Breast epithelium (tissue), 4 donors: ENCODE data around the gene PRKG1. TPM values are rescaled to one million over a fixed set of nuclear protein-coding genes. Genes with fewer than 3 reads are reported as not detected.

Experiments
- DNase-seq, 2 donors: peaks; one replicate each; pipeline ENCODE4 v3.0.0-alpha.2; 2019; ENCODE audit warnings: low spot score in 2 of 2
- H3K27ac ChIP-seq, 2 donors: fragments of 200-600 bp; sonication (generic) in 1 of 2; one replicate each; pipeline ENCODE4 v1.5.1; 2016 to 2019; ENCODE audit warnings: mild to moderate bottlenecking in 1 of 2
- H3K27me3 ChIP-seq, 2 donors: fragments of 200-600 bp; sonication (generic) in 1 of 2; one replicate each; pipeline versions ENCODE4 v1.5.1 to v1.6.0; 2017 to 2019; ENCODE audit warnings: control low read depth in 1 of 2, mild to moderate bottlenecking in 1 of 2
- H3K36me3 ChIP-seq: fragments of 200-600 bp; one replicate; pipeline ENCODE4 v1.5.1; 2019
- H3K4me1 ChIP-seq, 2 donors: fragments of 200-600 bp; sonication (generic); one replicate each; pipeline ENCODE4 v1.5.1; 2016 to 2019; ENCODE audit warnings: control low read depth in 1 of 2
- H3K4me3 ChIP-seq, 3 donors: fragments of 200-600 bp; sonication (generic); 1 replicate in 2 of 3; 2 replicates in 1 of 3; pipeline ENCODE4 v1.5.1; 2016 to 2019; ENCODE audit warnings: mild to moderate bottlenecking in 3 of 3, moderate library complexity in 2 of 3
- H3K9me3 ChIP-seq, 2 donors: fragments of 200-600 bp; sonication (generic) in 1 of 2; one replicate each; pipeline ENCODE4 v1.5.1; 2016 to 2019; ENCODE audit warnings: control low read depth in 1 of 2
- POLR2A ChIP-seq: fragments of 450-650 bp; IDR thresholded peaks from one replicate; pipeline ENCODE4 v1.6.1; 2016; ENCODE audit warnings: antibody characterized with exemption, mild to moderate bottlenecking, moderate library complexity
- POLR2AphosphoS5 ChIP-seq, 3 donors: sonication (generic); formaldehyde crosslinking; IDR thresholded peaks; one replicate each; pipeline ENCODE4 v1.6.1; 2017; ENCODE audit warnings: antibody characterized with exemption in 3 of 3
- intact Hi-C: fragments of 100-400 bp; cut with DNase I; formaldehyde crosslinking; loops from one replicate; pipeline ENCODE4 v1.15.1; 2023; ENCODE audit warnings: low total_unique reads
- total RNA-seq, 3 donors: library from RNA; depleted of rRNA; stranded (reverse); fragments of >200 nt; gene quantifications; one replicate each; pipeline ENCODE4 v1.1.0, GENCODE V29; 2016
- TF ChIP-seq, protein P1 (sequence below), 3 donors: fragments of 450-650 bp; IDR thresholded peaks; one replicate each; pipeline ENCODE4 v1.5.1; 2016 to 2017; ENCODE audit warnings: antibody characterized with exemption in 3 of 3, mild to moderate bottlenecking in 3 of 3, moderate library complexity in 3 of 3

The PRKG1 gene
- total RNA-seq, 3 donors from 2014 or later, result 10.9 to 36.9 (median 19.7) TPM

DNA sequence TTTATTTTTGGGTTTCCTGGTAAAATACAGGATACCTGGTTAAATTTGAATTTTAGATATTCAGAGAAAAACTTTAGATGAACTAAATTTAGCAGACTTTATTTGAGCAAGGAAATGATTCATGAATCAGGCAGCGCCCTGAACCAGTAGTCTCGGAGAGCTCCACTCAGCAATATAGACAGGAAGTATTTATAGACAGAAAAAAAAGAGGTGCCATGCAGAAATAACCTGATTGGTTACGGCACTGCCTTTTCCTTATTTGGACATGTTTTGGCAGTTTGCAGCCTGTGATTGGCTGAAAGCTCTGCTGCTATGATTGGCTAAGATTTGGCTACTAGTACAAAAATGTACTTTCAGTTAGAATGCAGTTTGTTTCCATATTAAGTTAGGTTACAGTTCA, 1041.5 kb downstream of the PRKG1 start:
- TF ChIP-seq, protein P1, sequence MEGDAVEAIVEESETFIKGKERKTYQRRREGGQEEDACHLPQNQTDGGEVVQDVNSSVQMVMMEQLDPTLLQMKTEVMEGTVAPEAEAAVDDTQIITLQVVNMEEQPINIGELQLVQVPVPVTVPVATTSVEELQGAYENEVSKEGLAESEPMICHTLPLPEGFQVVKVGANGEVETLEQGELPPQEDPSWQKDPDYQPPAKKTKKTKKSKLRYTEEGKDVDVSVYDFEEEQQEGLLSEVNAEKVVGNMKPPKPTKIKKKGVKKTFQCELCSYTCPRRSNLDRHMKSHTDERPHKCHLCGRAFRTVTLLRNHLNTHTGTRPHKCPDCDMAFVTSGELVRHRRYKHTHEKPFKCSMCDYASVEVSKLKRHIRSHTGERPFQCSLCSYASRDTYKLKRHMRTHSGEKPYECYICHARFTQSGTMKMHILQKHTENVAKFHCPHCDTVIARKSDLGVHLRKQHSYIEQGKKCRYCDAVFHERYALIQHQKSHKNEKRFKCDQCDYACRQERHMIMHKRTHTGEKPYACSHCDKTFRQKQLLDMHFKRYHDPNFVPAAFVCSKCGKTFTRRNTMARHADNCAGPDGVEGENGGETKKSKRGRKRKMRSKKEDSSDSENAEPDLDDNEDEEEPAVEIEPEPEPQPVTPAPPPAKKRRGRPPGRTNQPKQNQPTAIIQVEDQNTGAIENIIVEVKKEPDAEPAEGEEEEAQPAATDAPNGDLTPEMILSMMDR (IDR thresholded peaks at IDR 0.05), result no peak
- TF ChIP-seq POLR2AphosphoS5 (IDR thresholded peaks at IDR 0.05), result no peak
- no peak for TF ChIP-seq POLR2A
- Histone ChIP-seq H3K27ac (no peak overlapping the region), H3K27me3 (no peaks in the 10 kb centered on the region), H3K4me3 (no peak overlapping the region), H3K36me3 (peaks cover 6% of the 10 kb centered on the region), H3K4me1 (no peaks in the 10 kb centered on the region), H3K9me3 (no peaks in the 10 kb centered on the region)
- intact Hi-C loops, result no loop called here
- no peak for DNase-seq

DNA sequence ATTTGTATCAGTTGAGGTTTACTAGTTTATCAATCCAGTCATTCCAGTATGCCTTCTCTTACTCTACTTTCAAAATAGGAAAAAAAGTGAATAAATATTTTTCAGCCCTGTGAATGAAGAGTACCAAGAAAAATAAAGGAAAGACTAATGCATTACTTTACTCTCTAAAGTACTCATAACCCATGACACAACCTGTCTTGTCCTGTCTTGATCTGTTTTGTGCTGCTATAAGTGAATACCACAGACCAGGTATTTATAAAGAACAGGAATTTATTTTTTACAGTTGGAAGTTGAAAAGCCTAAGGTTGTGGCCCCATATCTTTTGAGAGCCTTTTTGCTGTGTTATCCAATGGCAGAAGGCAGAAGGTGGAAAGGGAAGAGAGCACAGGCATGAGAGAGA, 1045.2 kb downstream of the PRKG1 start:
- DNase-seq, result no peak
- H3K4me1 ChIP-seq, result no peaks in the 10 kb centered on the region

DNA sequence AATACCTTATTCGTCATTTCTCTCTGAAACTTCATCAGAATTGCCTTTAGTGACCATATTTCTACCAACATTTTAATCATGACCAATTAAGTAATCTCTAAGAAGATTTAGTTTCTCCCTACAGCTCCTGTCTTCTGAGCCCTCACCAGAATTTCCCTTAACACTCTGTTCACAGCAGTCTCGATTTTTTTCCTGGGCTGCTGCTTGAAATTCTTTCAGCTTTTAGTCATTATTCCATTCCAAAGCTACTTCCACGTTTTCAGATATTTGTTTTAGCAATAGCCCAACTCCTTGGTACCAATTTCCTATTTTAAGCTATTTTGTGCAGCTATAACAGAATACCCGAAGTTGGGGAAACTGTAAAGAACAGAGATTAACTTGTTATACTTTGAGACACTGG, 1047.4 kb downstream of the PRKG1 start:
- Histone ChIP-seq H3K27me3 (no peaks in the 10 kb centered on the region), H3K9me3 (no peaks in the 10 kb centered on the region), H3K27ac (no peak overlapping the region), H3K36me3 (peaks cover 6% of the 10 kb centered on the region), H3K4me1 (no peaks in the 10 kb centered on the region), H3K4me3 (no peak overlapping the region)
- TF ChIP-seq POLR2A (no peak), POLR2AphosphoS5 (IDR thresholded peaks at IDR 0.05) (no peak)
- TF ChIP-seq, protein P1 (IDR thresholded peaks at IDR 0.05), result no peak
- DNase-seq, result no peak
- intact Hi-C loops, result no loop called here

More for the DNA sequence above, 1045.2 kb downstream of the PRKG1 start:
- Histone ChIP-seq H3K9me3 (no peaks in the 10 kb centered on the region), H3K36me3 (peaks cover 6% of the 10 kb centered on the region), H3K27me3 (no peaks in the 10 kb centered on the region), H3K4me3 (no peak overlapping the region), H3K27ac (no peak overlapping the region)
- TF ChIP-seq POLR2A, result no peak
- TF ChIP-seq, protein P1 (IDR thresholded peaks at IDR 0.05), result no peak
- TF ChIP-seq POLR2AphosphoS5 (IDR thresholded peaks at IDR 0.05), result no peak
- intact Hi-C loops, result no loop called here

DNA sequence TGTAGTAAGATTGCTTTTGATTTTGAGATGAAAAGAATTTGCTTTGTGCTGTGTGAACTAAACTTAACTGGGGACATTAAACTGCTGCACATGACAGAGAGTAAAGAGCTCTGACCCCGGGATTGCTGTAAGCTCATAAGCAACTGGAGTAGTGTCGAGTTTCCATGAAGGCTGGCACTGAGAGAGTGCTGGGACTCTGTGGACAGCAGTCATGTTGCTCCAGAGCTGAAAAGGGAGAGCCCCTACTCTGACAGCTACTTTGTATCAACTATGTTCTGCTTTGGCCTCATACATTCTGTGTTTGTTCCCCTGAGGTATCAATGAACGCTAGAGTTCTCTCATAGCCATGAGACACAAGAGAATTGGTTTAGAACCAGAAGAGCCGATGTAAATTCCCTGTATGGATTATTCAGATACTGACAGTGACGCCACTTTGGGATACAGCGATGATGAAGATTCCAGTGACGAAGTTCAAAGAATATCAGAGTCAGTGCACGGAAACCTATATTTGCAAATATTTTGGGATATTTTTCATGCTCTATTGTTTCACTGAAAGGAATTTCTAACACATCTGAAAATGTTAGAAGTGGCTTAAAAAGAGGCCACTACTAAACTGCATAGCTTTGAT, 1053.9 kb downstream of the PRKG1 start:
- Histone ChIP-seq H3K27me3 (no peaks in the 10 kb centered on the region), H3K4me1 (no peaks in the 10 kb centered on the region), H3K4me3 (no peak overlapping the region), H3K36me3 (no peaks in the 10 kb centered on the region), H3K9me3 (no peaks in the 10 kb centered on the region), H3K27ac (no peak overlapping the region)
- intact Hi-C loops, result no loop called here
- TF ChIP-seq POLR2A (no peak), POLR2AphosphoS5 (IDR thresholded peaks at IDR 0.05) (no peak)
- TF ChIP-seq, protein P1 (IDR thresholded peaks at IDR 0.05), result no peak
- no peak for DNase-seq

DNA sequence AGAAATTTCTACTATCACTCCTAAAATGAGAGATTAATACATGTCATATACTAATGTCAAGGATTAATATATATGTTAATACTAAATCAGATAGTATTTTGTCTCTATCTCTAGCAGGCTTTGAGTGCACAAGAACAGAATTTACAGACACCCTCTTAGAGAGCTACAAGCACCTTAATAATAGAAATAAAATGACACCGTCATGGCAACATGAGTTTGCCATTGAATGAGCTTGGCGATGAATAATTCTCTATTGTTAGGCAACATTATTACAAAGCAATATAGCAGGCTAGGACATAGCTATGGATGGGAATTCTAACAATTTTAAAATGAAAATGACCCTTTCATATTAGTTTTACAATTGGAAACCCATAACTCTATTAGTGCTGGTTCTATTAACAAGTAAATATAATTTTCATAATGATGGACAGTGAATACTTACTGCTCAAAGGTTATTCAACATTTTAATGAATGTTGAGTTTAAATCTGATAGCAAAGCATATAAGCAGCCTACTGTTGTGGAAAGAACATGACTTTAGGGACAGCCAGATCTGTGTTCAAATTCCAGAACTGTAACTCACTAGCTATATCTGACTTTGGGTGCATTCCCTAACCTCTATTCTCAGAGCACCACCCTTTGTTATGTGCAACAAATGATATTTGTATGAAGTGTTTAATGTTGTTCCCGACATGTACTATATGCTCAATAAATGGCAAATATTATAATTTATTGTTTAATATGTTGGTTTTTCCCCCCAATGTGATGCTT, 1055.3 kb downstream of the PRKG1 start:
- Histone ChIP-seq H3K27me3 (no peaks in the 10 kb centered on the region), H3K4me3 (no peak overlapping the region), H3K27ac (no peak overlapping the region), H3K36me3 (no peaks in the 10 kb centered on the region), H3K4me1 (no peaks in the 10 kb centered on the region), H3K9me3 (no peaks in the 10 kb centered on the region)
- intact Hi-C loops, result no loop called here
- DNase-seq, result no peak
- TF ChIP-seq POLR2AphosphoS5 (IDR thresholded peaks at IDR 0.05), result no peak
- TF ChIP-seq, protein P1 (IDR thresholded peaks at IDR 0.05), result no peak
- no peak for TF ChIP-seq POLR2A
